ENCODE data around the gene CD209.

Gene CD209

GRCh38 chr19:7730286-7731217 is 16.8 kb downstream of the CD209 start:
- Histone ChIP-seq H3K4me3 (ENCODE audit: low read length) (no peak overlapping the region), H3K4me2 (ENCODE audit: low read length) (no peak overlapping the region), H3K4me1 (ENCODE audit: control insufficient read depth, low read depth, low read length) (no peaks in the 10 kb centered on the region), H3K36me3 (ENCODE audit: control insufficient read depth, insufficient read depth, low read length) (no peaks in the 10 kb centered on the region), H3K9ac (ENCODE audit: low read length) (no peak overlapping the region), H3K27ac (ENCODE audit: low read depth, low read length) (no peak overlapping the region), H3K27me3 (ENCODE audit: insufficient read depth, low read length, poor library complexity) (peaks cover 25% of the 10 kb centered on the region), H2AK5ac (ENCODE audit: low read length) (no peak overlapping the region), H3K79me2 (ENCODE audit: control insufficient read depth, insufficient read depth, low read length) (no peaks in the 10 kb centered on the region), H2BK120ac (ENCODE audit: low read depth, low read length) (no peak overlapping the region), H4K5ac (ENCODE audit: low read length) (no peak overlapping the region), H3K56ac (ENCODE audit: low read length) (no peak overlapping the region), H2BK5ac (ENCODE audit: low read length) (no peak overlapping the region), H3K4ac (ENCODE audit: low read depth, low read length) (no peak overlapping the region), H2BK15ac (replicated peaks; ENCODE audit: low read depth) (no peak overlapping the region), H3K23ac (ENCODE audit: low read length) (no peak overlapping the region), H3K79me1 (ENCODE audit: low read length) (no peaks in the 10 kb centered on the region), H3K18ac (ENCODE audit: low read length) (no peak overlapping the region), H4K8ac (ENCODE audit: low read depth, low read length) (no peak overlapping the region)
- DNase-seq: no peak
- no CpG with 5 or more reads among the region's 78 CpGs for WGBS (ENCODE audit: extremely low coverage, insufficient coverage, low lambda C conversion rate)

- no peak overlapping the region for H3K4me3 ChIP-seq (ENCODE audit: low read length)
- H3K56ac ChIP-seq (ENCODE audit: low read length): no peak overlapping the region
- H2AK5ac ChIP-seq (ENCODE audit: low read length): no peak overlapping the region
- WGBS (ENCODE audit: extremely low coverage, insufficient coverage, low lambda C conversion rate): no CpG with 5 or more reads among the region's 34 CpGs
- no peak overlapping the region for H2BK5ac ChIP-seq (ENCODE audit: low read length)
- H2BK120ac ChIP-seq (ENCODE audit: low read depth, low read length): no peak overlapping the region
- no peak overlapping the region for H3K27ac ChIP-seq (ENCODE audit: low read depth, low read length)
- H3K4ac ChIP-seq (ENCODE audit: low read depth, low read length): no peak overlapping the region
- no peaks in the 10 kb centered on the region for H3K79me1 ChIP-seq (ENCODE audit: low read length)
- H3K4me1 ChIP-seq (ENCODE audit: control insufficient read depth, low read depth, low read length): no peaks in the 10 kb centered on the region
- no peak for DNase-seq
- no peak overlapping the region for H4K8ac ChIP-seq (ENCODE audit: low read depth, low read length)
- H3K79me2 ChIP-seq (ENCODE audit: control insufficient read depth, insufficient read depth, low read length): no peaks in the 10 kb centered on the region
- no peak overlapping the region for H4K5ac ChIP-seq (ENCODE audit: low read length)
- no peak overlapping the region for H3K9ac ChIP-seq (ENCODE audit: low read length)
- peaks cover 25% of the 10 kb centered on the region for H3K27me3 ChIP-seq (ENCODE audit: insufficient read depth, low read length, poor library complexity)
- no peak overlapping the region for H3K23ac ChIP-seq (ENCODE audit: low read length)
- no peak overlapping the region for H2BK15ac ChIP-seq (replicated peaks; ENCODE audit: low read depth)
- H3K18ac ChIP-seq (ENCODE audit: low read length): no peak overlapping the region
- H3K36me3 ChIP-seq (ENCODE audit: control insufficient read depth, insufficient read depth, low read length): no peaks in the 10 kb centered on the region
- H3K4me2 ChIP-seq (ENCODE audit: low read length): no peak overlapping the region
Measured at GRCh38 chr19:7729831-7730285, 17.5 kb downstream of the CD209 start.

- no peak overlapping the region for H3K4me3 ChIP-seq (ENCODE audit: low read length)
Measured at GRCh38 chr19:7729211-7729610, 18.1 kb downstream of the CD209 start.

DNA sequence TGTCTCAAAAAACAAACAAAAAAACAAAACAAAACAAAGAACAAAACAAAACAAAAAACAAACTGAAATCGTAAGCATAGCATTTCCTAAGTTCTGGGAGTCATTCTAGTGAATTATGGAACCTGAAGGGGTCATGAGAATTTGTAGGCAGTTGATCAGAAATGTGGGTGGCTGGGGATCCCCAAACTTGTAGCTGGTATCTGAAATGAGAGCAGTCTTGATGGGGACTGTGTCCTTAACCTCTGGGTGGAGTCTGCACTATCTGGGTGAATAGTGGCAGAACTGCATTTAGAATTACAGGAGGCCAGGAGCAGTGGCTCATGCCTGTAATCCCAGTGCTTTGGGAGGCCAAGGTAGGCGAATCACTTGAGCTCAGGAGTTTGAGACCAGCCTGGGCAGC is 21.5 kb downstream of the CD209 start:
- H4K8ac ChIP-seq (ENCODE audit: low read depth, low read length): no peak overlapping the region
- no peak overlapping the region for H3K4me3 ChIP-seq (ENCODE audit: low read length)
- no peak overlapping the region for H3K4me2 ChIP-seq (ENCODE audit: low read length)
- H3K9ac ChIP-seq (ENCODE audit: low read length): no peak overlapping the region
- no CpG with 5 or more reads among the region's 2 CpGs for WGBS (ENCODE audit: extremely low coverage, insufficient coverage, low lambda C conversion rate)
- no peak overlapping the region for H2BK120ac ChIP-seq (ENCODE audit: low read depth, low read length)
- H2BK5ac ChIP-seq (ENCODE audit: low read length): no peak overlapping the region
- no peak overlapping the region for H4K5ac ChIP-seq (ENCODE audit: low read length)
- H3K56ac ChIP-seq (ENCODE audit: low read length): no peak overlapping the region
- no peak overlapping the region for H3K18ac ChIP-seq (ENCODE audit: low read length)
- peaks cover 18% of the 10 kb centered on the region for H3K27me3 ChIP-seq (ENCODE audit: insufficient read depth, low read length, poor library complexity)
- no peaks in the 10 kb centered on the region for H3K36me3 ChIP-seq (ENCODE audit: control insufficient read depth, insufficient read depth, low read length)
- no peak overlapping the region for H3K27ac ChIP-seq (ENCODE audit: low read depth, low read length)
- H3K79me2 ChIP-seq (ENCODE audit: control insufficient read depth, insufficient read depth, low read length): no peaks in the 10 kb centered on the region
- no peaks in the 10 kb centered on the region for H3K79me1 ChIP-seq (ENCODE audit: low read length)
- H3K4ac ChIP-seq (ENCODE audit: low read depth, low read length): no peak overlapping the region
- no peak overlapping the region for H3K23ac ChIP-seq (ENCODE audit: low read length)
- no peak overlapping the region for H2AK5ac ChIP-seq (ENCODE audit: low read length)
- no peak overlapping the region for H2BK15ac ChIP-seq (replicated peaks; ENCODE audit: low read depth)
- no peak for DNase-seq
- no peaks in the 10 kb centered on the region for H3K4me1 ChIP-seq (ENCODE audit: control insufficient read depth, low read depth, low read length)

More at GRCh38 chr19:7729211-7729610, 18.1 kb downstream of the CD209 start:
- no peak overlapping the region for H3K18ac ChIP-seq (ENCODE audit: low read length)
- H3K36me3 ChIP-seq (ENCODE audit: control insufficient read depth, insufficient read depth, low read length): no peaks in the 10 kb centered on the region
- no peak overlapping the region for H2AK5ac ChIP-seq (ENCODE audit: low read length)
- H4K5ac ChIP-seq (ENCODE audit: low read length): no peak overlapping the region
- H3K4me1 ChIP-seq (ENCODE audit: control insufficient read depth, low read depth, low read length): no peaks in the 10 kb centered on the region
- H2BK15ac ChIP-seq (replicated peaks; ENCODE audit: low read depth): no peak overlapping the region
- H3K79me2 ChIP-seq (ENCODE audit: control insufficient read depth, insufficient read depth, low read length): no peaks in the 10 kb centered on the region
- no peak overlapping the region for H3K4me2 ChIP-seq (ENCODE audit: low read length)
- H2BK5ac ChIP-seq (ENCODE audit: low read length): no peak overlapping the region
- no peak overlapping the region for H3K4ac ChIP-seq (ENCODE audit: low read depth, low read length)
- no peak overlapping the region for H4K8ac ChIP-seq (ENCODE audit: low read depth, low read length)
- no peak overlapping the region for H3K27ac ChIP-seq (ENCODE audit: low read depth, low read length)
- DNase-seq: no peak
- no peak overlapping the region for H2BK120ac ChIP-seq (ENCODE audit: low read depth, low read length)
- whole genome bisulfite sequencing (ENCODE audit: extremely low coverage, insufficient coverage, low lambda C conversion rate): no CpG with 5 or more reads among the region's 16 CpGs
- no peak overlapping the region for H3K23ac ChIP-seq (ENCODE audit: low read length)
- no peak overlapping the region for H3K9ac ChIP-seq (ENCODE audit: low read length)
- H3K79me1 ChIP-seq (ENCODE audit: low read length): no peaks in the 10 kb centered on the region
- no peak overlapping the region for H3K56ac ChIP-seq (ENCODE audit: low read length)
- H3K27me3 ChIP-seq (ENCODE audit: insufficient read depth, low read length, poor library complexity): peaks cover 25% of the 10 kb centered on the region

DNA sequence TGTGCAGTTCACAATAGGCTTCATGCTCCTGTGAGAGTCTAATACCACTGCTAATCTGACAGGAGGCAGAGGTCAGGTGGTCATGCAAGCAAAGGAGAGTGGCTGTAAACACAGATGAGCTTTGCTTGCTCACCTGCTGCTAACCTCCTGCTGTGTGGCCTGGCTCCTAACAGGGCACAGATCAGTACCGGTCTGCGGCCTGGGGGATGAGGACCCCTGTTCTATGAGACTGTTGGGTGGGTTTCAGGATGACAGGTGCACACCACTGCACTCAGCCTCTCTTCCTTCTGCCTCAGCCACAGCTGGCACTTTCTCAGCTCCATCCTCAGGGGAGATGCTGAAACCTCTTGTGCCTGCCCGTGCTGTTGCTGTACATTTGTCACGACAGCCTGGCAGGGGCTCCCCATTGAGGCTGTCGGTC is 25.1 kb downstream of the CD209 start:
- Histone ChIP-seq H3K36me3 (ENCODE audit: control insufficient read depth, insufficient read depth, low read length) (no peaks in the 10 kb centered on the region), H3K4ac (ENCODE audit: low read depth, low read length) (no peak overlapping the region), H4K8ac (ENCODE audit: low read depth, low read length) (no peak overlapping the region), H3K4me2 (ENCODE audit: low read length) (no peak overlapping the region), H3K4me1 (ENCODE audit: control insufficient read depth, low read depth, low read length) (no peaks in the 10 kb centered on the region), H2BK15ac (replicated peaks; ENCODE audit: low read depth) (no peak overlapping the region), H4K5ac (ENCODE audit: low read length) (no peak overlapping the region), H3K23ac (ENCODE audit: low read length) (no peak overlapping the region), H2BK120ac (ENCODE audit: low read depth, low read length) (no peak overlapping the region), H2AK5ac (ENCODE audit: low read length) (no peak overlapping the region), H3K9ac (ENCODE audit: low read length) (no peak overlapping the region), H3K27me3 (ENCODE audit: insufficient read depth, low read length, poor library complexity) (no peaks in the 10 kb centered on the region), H3K18ac (ENCODE audit: low read length) (no peak overlapping the region), H3K79me1 (ENCODE audit: low read length) (no peaks in the 10 kb centered on the region), H3K27ac (ENCODE audit: low read depth, low read length) (no peak overlapping the region), H3K4me3 (ENCODE audit: low read length) (no peak overlapping the region), H3K79me2 (ENCODE audit: control insufficient read depth, insufficient read depth, low read length) (no peaks in the 10 kb centered on the region), H3K56ac (ENCODE audit: low read length) (no peak overlapping the region), H2BK5ac (ENCODE audit: low read length) (no peak overlapping the region)
- WGBS (ENCODE audit: extremely low coverage, insufficient coverage, low lambda C conversion rate): no CpG with 5 or more reads among the region's 5 CpGs
- no peak for DNase-seq
